Liver (tissue), 9 donors: ENCODE results near the gene STXBP6. TPM values are rescaled to one million over a fixed set of nuclear protein-coding genes. Genes with fewer than 3 reads are reported as not detected.

Experiments used
- DNase-seq: peaks from one replicate; pipeline ENCODE4 v3.0.0-alpha.2; 2017; ENCODE audit warnings: low spot score
- H3K27ac ChIP-seq, 2 donors: one replicate each; pipeline ENCODE4 v1.7.0; 2013; ENCODE audit warnings: inconsistent platforms in 2 of 2, low read length in 2 of 2, control low read depth in 1 of 2, low read depth in 1 of 2, mild to moderate bottlenecking in 1 of 2
- H3K27me3 ChIP-seq, 4 donors: one replicate each; pipeline versions ENCODE4 v1.6.1 to v1.7.0; 2013; ENCODE audit warnings: low read length in 3 of 4, inconsistent platforms in 1 of 4, mild to moderate bottlenecking in 1 of 4, moderate library complexity in 1 of 4; ENCODE audit not compliant: control insufficient read depth in 4 of 4, insufficient read depth in 4 of 4
- H3K36me3 ChIP-seq, 4 donors: one replicate each; pipeline versions ENCODE4 v1.6.1 to v1.7.0; 2013; ENCODE audit warnings: low read length in 3 of 4, mild to moderate bottlenecking in 3 of 4, low read depth in 1 of 4, moderate library complexity in 1 of 4; ENCODE audit not compliant: control insufficient read depth in 4 of 4, insufficient read depth in 3 of 4
- H3K4me1 ChIP-seq, 4 donors: one replicate each; pipeline versions ENCODE4 v1.6.1 to v1.7.0; 2013; ENCODE audit warnings: low read length in 3 of 4, mild to moderate bottlenecking in 3 of 4, moderate library complexity in 1 of 4; ENCODE audit not compliant: control insufficient read depth in 4 of 4, insufficient read depth in 4 of 4
- H3K4me3 ChIP-seq, 3 donors: one replicate each; pipeline versions ENCODE4 v1.6.1 to v1.7.0; 2013; ENCODE audit warnings: low read length in 3 of 3, control low read depth in 1 of 3, low read depth in 1 of 3, mild to moderate bottlenecking in 1 of 3
- H3K9ac ChIP-seq, 2 donors: one replicate each; pipeline ENCODE4 v1.7.0; 2013; ENCODE audit warnings: low read length in 2 of 2, mild to moderate bottlenecking in 2 of 2, moderate library complexity in 2 of 2, control low read depth in 1 of 2, low read depth in 1 of 2
- H3K9me3 ChIP-seq, 4 donors: one replicate each; pipeline versions ENCODE4 v1.6.1 to v1.7.0; 2013; ENCODE audit warnings: low read length in 3 of 4; ENCODE audit not compliant: control insufficient read depth in 4 of 4
- ATF3 ChIP-seq: IDR thresholded peaks from 2 replicates; pipeline ENCODE4 v1.6.1; 2016; ENCODE audit warnings: antibody characterized with exemption
- CTCF ChIP-seq: fragments of 150-350 bp; IDR thresholded peaks from 2 replicates; pipeline ENCODE4 v1.5.1; 2017; ENCODE audit warnings: improper control_type of control experiment, low read depth, low read length; ENCODE audit not compliant: missing input control
- EGR1 ChIP-seq, 2 donors: IDR thresholded peaks; 2 replicates each; pipeline ENCODE4 v1.6.1; 2016 to 2018; ENCODE audit warnings: antibody characterized with exemption in 2 of 2, low read depth in 2 of 2
- FOXA1 ChIP-seq: IDR thresholded peaks from 2 replicates; pipeline ENCODE4 v1.6.1; 2016; ENCODE audit warnings: antibody characterized with exemption
- FOXA2 ChIP-seq: IDR thresholded peaks from 2 replicates; pipeline ENCODE4 v1.6.1; 2016; ENCODE audit warnings: antibody characterized with exemption
- GABPA ChIP-seq, 2 donors: IDR thresholded peaks in 1 of 2; conservative IDR thresholded peaks in 1 of 2; 2 replicates each; pipeline ENCODE4 v1.6.1; 2016; ENCODE audit warnings: antibody characterized with exemption in 2 of 2, mild to moderate bottlenecking in 1 of 2, moderate library complexity in 1 of 2
- HNF4A ChIP-seq, 2 donors: conservative IDR thresholded peaks; 2 replicates each; pipeline ENCODE4 v1.6.1; 2016; ENCODE audit warnings: antibody characterized with exemption in 2 of 2, mild to moderate bottlenecking in 2 of 2
- HNF4G ChIP-seq: IDR thresholded peaks from 2 replicates; pipeline ENCODE4 v1.6.1; 2016; ENCODE audit warnings: antibody characterized with exemption
- JUND ChIP-seq, 2 donors: IDR thresholded peaks; 2 replicates each; pipeline ENCODE4 v1.6.1; 2016; ENCODE audit warnings: antibody characterized with exemption in 2 of 2
- NR2F2 ChIP-seq: IDR thresholded peaks from 2 replicates; pipeline ENCODE4 v1.6.1; 2016; ENCODE audit warnings: antibody characterized with exemption
- RAD21 ChIP-seq, 2 donors: IDR thresholded peaks; 2 replicates each; pipeline ENCODE4 v1.6.1; 2016; ENCODE audit warnings: antibody characterized with exemption in 2 of 2, mild to moderate bottlenecking in 2 of 2
- REST ChIP-seq: IDR thresholded peaks from 2 replicates; pipeline ENCODE4 v1.6.1; 2016; ENCODE audit warnings: antibody characterized with exemption, mild to moderate bottlenecking
- RXRA ChIP-seq, 2 donors: IDR thresholded peaks; 2 replicates each; pipeline ENCODE4 v1.6.1; 2017 to 2018; ENCODE audit warnings: antibody characterized with exemption in 2 of 2, mild to moderate bottlenecking in 1 of 2
- TAF1 ChIP-seq: conservative IDR thresholded peaks from 2 replicates; pipeline ENCODE4 v1.6.1; 2016; ENCODE audit warnings: antibody characterized with exemption, mild to moderate bottlenecking
- ZBTB33 ChIP-seq: IDR thresholded peaks from 2 replicates; pipeline ENCODE4 v1.6.1; 2016; ENCODE audit warnings: antibody characterized with exemption
- WGBS: extraction: QIAGEN DNeasy Blood & Tissue Kit; methylation state at CpG from one replicate; pipeline ENCODE4 v1.1.7; 2013; 5-methylcytosine and 5-hydroxymethylcytosine counted together
- polyA plus RNA-seq, 2 donors: library from polyadenylated mRNA; stranded (reverse) in 1 of 2; unstranded in 1 of 2; fragments of 200-250 nt in 1 of 2; fragments of >200 nt in 1 of 2; fragmentation: Nextera tagmentation in 1 of 2; extraction: Ambion mirVana in 1 of 2; gene quantifications; one replicate each; pipeline versions ENCODE4 v1.2.1 to v1.2.3, GENCODE V29; 2013 to 2015
- total RNA-seq, 2 donors: library from RNA; depleted of rRNA; stranded (reverse); fragments of >200 nt; gene quantifications; one replicate each; pipeline ENCODE4 v1.2.3, GENCODE V29; 2014
- donor health status: healthy.
- donor health status: healthy.
- donor health status: healthy.
- donor health status: healthy.
- donor health status: healthy.

STXBP6 gene
- total and polyA plus RNA-seq, 4 donors, result 1.4 to 3.8 (median 1.8) TPM

DNA sequence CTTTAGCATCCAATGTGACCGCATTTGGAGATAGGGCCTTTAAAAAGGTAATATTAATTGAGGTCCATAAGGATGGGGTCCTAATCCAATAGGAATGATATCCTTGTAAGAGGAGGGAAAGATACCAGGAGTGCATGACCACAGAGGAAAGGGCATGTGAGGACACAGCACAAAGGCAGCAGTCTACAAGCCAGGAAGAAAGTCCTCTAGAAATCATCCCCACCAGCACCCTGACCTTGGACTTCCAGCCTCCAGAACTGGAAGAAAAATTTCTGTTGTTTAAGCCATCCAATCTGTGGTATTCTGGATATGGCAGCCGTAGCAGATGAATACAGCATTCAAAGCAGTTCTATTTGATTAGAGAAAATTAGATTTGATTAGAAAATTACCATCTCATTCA, 145.4 kb downstream of the STXBP6 start:
- TF ChIP-seq FOXA1 (no peak), CTCF (no peak), FOXA2 (no peak), ZBTB33 (no peak), RAD21 (IDR thresholded peaks at IDR 0.05) (no peak), HNF4G (no peak), JUND (IDR thresholded peaks at IDR 0.05) (no peak), TAF1 (no peak), EGR1 (IDR thresholded peaks at IDR 0.05; ENCODE audit: low read depth in 2 of 2) (no peak), NR2F2 (no peak), HNF4A (conservative IDR thresholded peaks at IDR 0.05) (no peak)
- Histone ChIP-seq H3K4me1 (no peaks in the 10 kb centered on the region), H3K27ac (no peak overlapping the region), H3K9ac (no peak overlapping the region), H3K9me3 (no peaks in the 10 kb centered on the region), H3K27me3 (no peaks in the 10 kb centered on the region), H3K36me3 (no peaks in the 10 kb centered on the region), H3K4me3 (no peak overlapping the region)
- 98% methylated on average over 2 of the region's 2 CpGs for WGBS
- DNase-seq, result no peak

- Histone ChIP-seq H3K36me3 (no peaks in the 10 kb centered on the region), H3K4me3 (no peak overlapping the region), H3K27ac (no peak overlapping the region), H3K9me3 (no peaks in the 10 kb centered on the region), H3K27me3 (no peaks in the 10 kb centered on the region), H3K9ac (no peak overlapping the region), H3K4me1 (no peaks in the 10 kb centered on the region)
- TF ChIP-seq JUND (IDR thresholded peaks at IDR 0.05), result peak in 1 of 2 donors; percentile 30
- TF ChIP-seq EGR1 (IDR thresholded peaks at IDR 0.05; ENCODE audit: low read depth in 2 of 2), result no peak
- no peak for DNase-seq
Observed at GRCh38 chr14:24903337-24903736, 146.6 kb downstream of the STXBP6 start.

DNA sequence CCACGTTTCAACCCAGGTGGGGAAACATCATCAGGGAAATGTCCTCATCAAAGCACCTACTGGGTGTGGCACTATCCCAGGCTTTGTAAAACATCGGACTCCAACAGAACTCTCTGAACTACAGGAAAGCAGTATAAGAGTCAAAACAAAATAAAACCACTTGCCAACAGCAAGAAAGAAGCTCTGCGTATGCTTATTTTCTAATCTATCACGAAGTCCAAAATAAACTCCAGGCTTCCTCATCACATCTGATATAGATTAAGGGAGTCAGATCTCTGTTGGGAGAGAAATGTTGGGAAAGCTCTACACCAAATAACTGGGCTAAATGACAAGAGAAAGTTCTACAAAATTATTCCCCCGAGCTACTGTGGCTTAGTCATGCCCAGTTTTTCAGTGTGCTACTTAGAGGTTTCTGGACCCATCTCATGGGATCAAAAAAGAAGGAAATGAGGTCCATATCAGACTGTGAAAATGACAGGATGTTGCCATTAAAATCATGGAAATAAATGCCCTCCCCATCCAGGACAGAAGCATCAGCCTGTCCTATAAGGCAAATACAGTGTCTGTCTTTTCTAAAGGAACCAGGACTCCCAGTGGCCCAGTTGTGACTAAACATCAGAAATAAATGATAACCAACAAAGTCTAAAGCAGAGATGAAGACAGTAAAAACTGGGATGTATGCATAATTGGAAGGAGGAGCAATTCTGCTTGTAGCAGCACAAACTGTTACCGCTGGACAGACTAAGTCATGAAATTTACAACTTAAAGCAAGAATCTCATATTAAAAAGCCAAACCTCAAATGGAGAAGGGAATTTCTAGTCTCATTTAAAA, 149.5 kb downstream of the STXBP6 start:
- DNase-seq, result no peak
- Histone ChIP-seq H3K4me3 (no peak overlapping the region), H3K9me3 (no peaks in the 10 kb centered on the region), H3K27ac (no peak overlapping the region), H3K36me3 (no peaks in the 10 kb centered on the region), H3K4me1 (no peaks in the 10 kb centered on the region), H3K27me3 (no peaks in the 10 kb centered on the region), H3K9ac (no peak overlapping the region)
- 77% methylated on average over 6 of the region's 6 CpGs for WGBS
- TF ChIP-seq HNF4G (no peak), GABPA (IDR thresholded peaks at IDR 0.05 in 1 of 2, conservative IDR thresholded peaks at IDR 0.05 in 1 of 2) (no peak), ATF3 (no peak), REST (no peak), JUND (IDR thresholded peaks at IDR 0.05) (no peak), ZBTB33 (no peak), RXRA (IDR thresholded peaks at IDR 0.05) (no peak), NR2F2 (no peak), RAD21 (IDR thresholded peaks at IDR 0.05) (peak in 1 of 2 donors; percentile 11)
